H9 (cell line): Measurements from ENCODE around the gene ILK. TPM values are rescaled to one million over a fixed set of nuclear protein-coding genes. Genes with fewer than 3 reads are reported as not detected.
A peak's percentile ranks its signal among the peaks of the same experiment; 100 is the strongest.

ENCODE experiments used
- DNase-seq: peaks from one replicate; pipeline ENCODE4 v3.0.0-alpha.2; 2017
- H2AFZ ChIP-seq: one replicate; pipeline ENCODE4 v1.6.1; 2013; ENCODE audit warnings: mild to moderate bottlenecking, low read length, control low read depth, moderate library complexity
- H2AK5ac ChIP-seq: 2 replicates; pipeline ENCODE4 v1.6.1; 2013; ENCODE audit warnings: low read length, control low read depth, mixed read lengths; ENCODE audit not compliant: insufficient read length
- H2BK120ac ChIP-seq: one replicate; pipeline ENCODE4 v1.6.1; 2013; ENCODE audit warnings: low read depth, mild to moderate bottlenecking, low read length, control low read depth, inconsistent platforms; ENCODE audit not compliant: poor library complexity, severe bottlenecking
- H2BK12ac ChIP-seq: 2 replicates; pipeline ENCODE4 v1.6.1; 2013; ENCODE audit warnings: low read length, control low read depth, mixed read lengths, low read depth; ENCODE audit not compliant: insufficient read length
- H2BK15ac ChIP-seq: 2 replicates; pipeline ENCODE4 v1.6.1; 2013; ENCODE audit warnings: low read depth, low read length, control low read depth
- H2BK20ac ChIP-seq: one replicate; pipeline ENCODE4 v1.6.1; 2013; ENCODE audit warnings: low read depth, mild to moderate bottlenecking, low read length, control low read depth, inconsistent platforms; ENCODE audit not compliant: poor library complexity, severe bottlenecking
- H2BK5ac ChIP-seq: 2 replicates; pipeline ENCODE4 v1.6.1; 2013; ENCODE audit warnings: low read length, control low read depth, mixed read lengths; ENCODE audit not compliant: insufficient read length
- H3K14ac ChIP-seq: 2 replicates; pipeline ENCODE4 v1.6.1; 2013; ENCODE audit warnings: low read length, control low read depth; ENCODE audit not compliant: insufficient read depth
- H3K18ac ChIP-seq: 2 replicates; pipeline ENCODE4 v1.6.1; 2013; ENCODE audit warnings: low read depth, mild to moderate bottlenecking, mixed read lengths, low read length, control low read depth; ENCODE audit not compliant: insufficient read length
- H3K23ac ChIP-seq: 2 replicates; pipeline ENCODE4 v1.6.1; 2013; ENCODE audit warnings: low read length, control low read depth, mixed read lengths, low read depth; ENCODE audit not compliant: insufficient read length
- H3K23me2 ChIP-seq: 2 replicates; pipeline ENCODE4 v1.6.1; 2013; ENCODE audit warnings: low read depth, mild to moderate bottlenecking, mixed read lengths, low read length, control low read depth; ENCODE audit not compliant: insufficient read length, poor library complexity, severe bottlenecking
- H3K27ac ChIP-seq: 2 replicates; pipeline ENCODE4 v1.5.1; 2013; ENCODE audit warnings: low read length, control low read depth, mixed read lengths, low read depth; ENCODE audit not compliant: insufficient read length
- H3K27me3 ChIP-seq: 2 replicates; pipeline ENCODE4 v1.6.1; 2013; ENCODE audit warnings: low read length, control low read depth, inconsistent platforms; ENCODE audit not compliant: insufficient read depth
- H3K4ac ChIP-seq: 2 replicates; pipeline ENCODE4 v1.6.1; 2013; ENCODE audit warnings: low read depth, mild to moderate bottlenecking, control low read depth, inconsistent platforms, low read length, moderate library complexity
- H3K4me1 ChIP-seq: 2 replicates; pipeline ENCODE4 v1.6.1; 2013; ENCODE audit warnings: low read length, control low read depth, inconsistent platforms; ENCODE audit not compliant: insufficient read depth
- H3K4me2 ChIP-seq: 2 replicates; pipeline ENCODE4 v1.6.1; 2013; ENCODE audit warnings: low read length, control low read depth, mixed read lengths; ENCODE audit not compliant: insufficient read length, insufficient read depth
- H3K56ac ChIP-seq: 2 replicates; pipeline ENCODE4 v1.6.1; 2013; ENCODE audit warnings: low read depth, mild to moderate bottlenecking, mixed read lengths, low read length, control low read depth; ENCODE audit not compliant: insufficient read length
- H3K79me1 ChIP-seq: 2 replicates; pipeline ENCODE4 v1.6.1; 2013; ENCODE audit warnings: low read depth, mild to moderate bottlenecking, moderate library complexity, low read length, control low read depth, inconsistent platforms; ENCODE audit not compliant: insufficient read depth, poor library complexity, severe bottlenecking
- H3K79me2 ChIP-seq: 2 replicates; pipeline ENCODE4 v1.6.1; 2013; ENCODE audit warnings: low read length, control low read depth, inconsistent platforms; ENCODE audit not compliant: insufficient read depth
- H3K9ac ChIP-seq: 2 replicates; pipeline ENCODE4 v1.6.1; 2013; ENCODE audit warnings: low read length, control low read depth, mixed read lengths; ENCODE audit not compliant: insufficient read length; ENCODE audit errors: extremely low read depth
- H3K9me3 ChIP-seq: one replicate; pipeline ENCODE4 v1.6.1; 2013; ENCODE audit warnings: low read depth, low read length, inconsistent platforms; ENCODE audit not compliant: control insufficient read depth
- H3T11ph ChIP-seq: one replicate; pipeline ENCODE4 v1.6.1; 2013; ENCODE audit warnings: mild to moderate bottlenecking, low read length, control low read depth, inconsistent platforms
- H4K20me1 ChIP-seq: one replicate; pipeline ENCODE4 v1.6.1; 2013; ENCODE audit not compliant: control insufficient read depth, insufficient read length, insufficient read depth
- H4K5ac ChIP-seq: 2 replicates; pipeline ENCODE4 v1.6.1; 2013; ENCODE audit warnings: low read depth, mild to moderate bottlenecking, mixed read lengths, low read length, control low read depth; ENCODE audit not compliant: insufficient read length
- H4K8ac ChIP-seq: replicated peaks from 2 replicates; pipeline ENCODE4 v1.6.1; 2013; ENCODE audit warnings: low read length, control low read depth, mixed read lengths, low read depth; ENCODE audit not compliant: insufficient read length
- H4K91ac ChIP-seq: 2 replicates; pipeline ENCODE4 v1.6.1; 2013; ENCODE audit warnings: low read depth, mild to moderate bottlenecking, moderate library complexity, mixed read lengths, low read length, control low read depth; ENCODE audit not compliant: insufficient read length
- H3K27ac Mint-ChIP-seq, 3 experiments: 2 replicates in 2 of 3; 3 replicates in 1 of 3; pipeline ENCODE4 v1.8.0; 2020 to 2021; ENCODE audit warnings: mixed read lengths in 3 of 3, mild to moderate bottlenecking in 1 of 3, moderate library complexity in 1 of 3
- H3K27me3 Mint-ChIP-seq: 2 replicates; pipeline ENCODE4 v1.8.0; 2021; ENCODE audit warnings: low read depth, mild to moderate bottlenecking, moderate library complexity, mixed read lengths
- H3K36me3 Mint-ChIP-seq, 3 experiments: 2 replicates in 2 of 3; 3 replicates in 1 of 3; pipeline ENCODE4 v1.8.0; 2020 to 2021; ENCODE audit warnings: low read depth in 3 of 3, mixed read lengths in 3 of 3; ENCODE audit not compliant: insufficient read depth in 1 of 3
- H3K4me1 Mint-ChIP-seq, 2 experiments: 2 replicates each; pipeline ENCODE4 v1.8.0; 2020; ENCODE audit warnings: mixed read lengths in 2 of 2
- H3K4me3 Mint-ChIP-seq, 2 experiments: 2 replicates in 1 of 2; 3 replicates in 1 of 2; pipeline ENCODE4 v1.8.0; 2020 to 2021; ENCODE audit warnings: mild to moderate bottlenecking in 2 of 2, mixed read lengths in 2 of 2, moderate library complexity in 1 of 2
- H3K9me3 Mint-ChIP-seq, 2 experiments: 2 replicates in 1 of 2; 3 replicates in 1 of 2; pipeline ENCODE4 v1.8.0; 2020; ENCODE audit warnings: mild to moderate bottlenecking in 2 of 2, mixed read lengths in 2 of 2, moderate library complexity in 1 of 2
- CTCF ChIP-seq: fragments of 200-600 bp; sonication (generic); conservative IDR thresholded peaks from 3 replicates; pipeline ENCODE4 v1.8.0; 2021; ENCODE audit warnings: antibody characterized with exemption, mild to moderate bottlenecking
- WGBS: extraction: QIAGEN DNeasy Blood & Tissue Kit; methylation state at CpG from one replicate; pipeline ENCODE4 v1.1.7; 2013; ENCODE audit warnings: missing lambda C conversion rate, low lambda C conversion rate, mixed read lengths; ENCODE audit not compliant: insufficient read length; ENCODE audit errors: extremely low coverage; 5-methylcytosine and 5-hydroxymethylcytosine counted together
- total RNA-seq: library from RNA; stranded (reverse); gene quantifications from 2 replicates; pipeline ENCODE4 v1.2.1, GENCODE V29; 2021

Gene ILK
- total RNA-seq, 1 experiment from 2014 or later, result 100 TPM

GRCh38 chr11:6576471-6577373, 26.9 kb upstream of the ILK start:
- Histone ChIP-seq H3K9ac (no peak overlapping the region), H2BK12ac (no peak overlapping the region), H2AK5ac (no peak overlapping the region), H3K9me3 (no peaks in the 10 kb centered on the region), H4K5ac (no peak overlapping the region), H3K4me2 (no peak overlapping the region), H3K14ac (no peak overlapping the region), H3K4me1 (no peaks in the 10 kb centered on the region), H2BK20ac (no peak overlapping the region), H3T11ph (no peak overlapping the region), H2BK120ac (no peak overlapping the region), H2AFZ (no peak overlapping the region), H4K91ac (no peak overlapping the region), H3K79me2 (no peaks in the 10 kb centered on the region), H3K56ac (no peak overlapping the region), H3K4ac (no peak overlapping the region), H3K18ac (no peak overlapping the region), H4K20me1 (no peaks in the 10 kb centered on the region), H4K8ac (no peak overlapping the region), H2BK5ac (no peak overlapping the region), H3K27me3 (no peaks in the 10 kb centered on the region), H3K23me2 (no peaks in the 10 kb centered on the region), H3K79me1 (no peaks in the 10 kb centered on the region), H3K27ac (no peak overlapping the region), H3K23ac (no peak overlapping the region), H2BK15ac (no peak overlapping the region)
- Mint-ChIP-seq H3K36me3 (no peaks in the 10 kb centered on the region), H3K4me1 (no peaks in the 10 kb centered on the region), H3K27ac (peak overlapping the region in 1 of 3 experiments; percentile 3; a peak in 1 of 7 replicates), H3K4me3 (no peak overlapping the region), H3K27me3 (no peaks in the 10 kb centered on the region), H3K9me3 (no peaks in the 10 kb centered on the region)
- WGBS, result no CpG with 5 or more reads among the region's 6 CpGs
- no peak for TF ChIP-seq CTCF
- no peak for DNase-seq
